ENCODE measurements around the gene RAB14.

RAB14 gene

DNA sequence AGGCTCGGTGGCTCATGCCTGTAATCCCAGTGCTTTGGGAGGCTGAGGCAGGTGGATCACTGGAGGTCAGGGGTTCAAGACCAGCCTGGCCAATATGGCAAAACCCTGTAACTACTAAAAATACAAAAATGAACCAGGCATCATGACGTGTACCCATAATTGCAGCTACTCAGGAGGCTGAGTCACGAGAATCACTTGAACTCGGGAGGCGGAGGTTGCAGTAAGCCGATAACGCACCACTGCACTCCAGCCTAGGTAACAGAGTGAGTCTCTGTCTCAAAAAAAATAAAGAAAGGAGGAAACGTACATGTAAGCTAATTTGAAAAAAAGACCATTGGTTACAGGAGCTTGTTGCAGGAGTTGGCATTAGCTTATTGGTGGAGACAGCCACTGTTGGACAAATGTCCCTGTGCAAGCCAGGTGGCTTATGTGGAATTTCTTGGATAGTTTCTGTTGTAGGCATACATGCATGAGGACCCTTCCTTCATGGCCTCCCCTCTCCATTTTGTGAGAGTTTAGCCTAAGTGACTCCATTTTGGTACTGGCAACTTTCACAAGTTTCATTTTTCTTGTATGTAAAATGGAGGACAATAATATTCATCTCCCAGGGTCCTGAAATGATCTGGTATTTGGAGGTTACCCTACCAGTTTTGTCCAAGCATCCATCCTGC, 16.8 kb upstream of the RAB14 start:
- DNase-seq = no peak

DNA sequence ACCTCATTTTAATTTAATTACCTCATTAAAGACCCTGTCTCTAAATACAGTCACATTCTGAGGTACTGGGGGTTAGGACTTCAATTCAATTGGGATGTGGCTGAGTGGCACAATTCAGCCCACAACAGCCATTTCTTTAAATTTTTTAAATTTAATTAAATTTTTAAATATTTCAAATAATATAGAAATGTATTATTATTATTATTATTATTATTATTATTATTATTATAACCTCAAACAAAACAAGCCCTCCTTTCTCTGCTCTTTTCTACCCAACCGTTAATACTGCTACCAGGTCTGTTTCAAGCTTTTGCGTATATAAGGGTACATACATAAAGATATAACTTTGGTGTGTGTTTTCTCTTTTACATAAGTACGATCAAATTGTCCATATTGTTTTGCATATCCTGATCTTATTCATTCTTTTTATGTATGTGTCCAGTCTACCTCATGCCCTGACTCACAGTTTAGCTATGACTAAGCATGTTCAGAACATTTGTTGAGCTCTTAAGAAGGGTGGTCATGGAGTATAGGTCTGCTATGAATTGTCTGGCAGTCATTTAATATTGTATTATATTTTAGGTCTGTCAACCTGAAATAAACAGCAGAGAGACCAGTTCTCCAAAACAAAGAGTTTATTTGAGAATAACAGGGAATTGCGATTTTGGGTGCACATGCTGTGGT, 16.1 kb upstream of the RAB14 start:
- no peak for DNase-seq

DNA sequence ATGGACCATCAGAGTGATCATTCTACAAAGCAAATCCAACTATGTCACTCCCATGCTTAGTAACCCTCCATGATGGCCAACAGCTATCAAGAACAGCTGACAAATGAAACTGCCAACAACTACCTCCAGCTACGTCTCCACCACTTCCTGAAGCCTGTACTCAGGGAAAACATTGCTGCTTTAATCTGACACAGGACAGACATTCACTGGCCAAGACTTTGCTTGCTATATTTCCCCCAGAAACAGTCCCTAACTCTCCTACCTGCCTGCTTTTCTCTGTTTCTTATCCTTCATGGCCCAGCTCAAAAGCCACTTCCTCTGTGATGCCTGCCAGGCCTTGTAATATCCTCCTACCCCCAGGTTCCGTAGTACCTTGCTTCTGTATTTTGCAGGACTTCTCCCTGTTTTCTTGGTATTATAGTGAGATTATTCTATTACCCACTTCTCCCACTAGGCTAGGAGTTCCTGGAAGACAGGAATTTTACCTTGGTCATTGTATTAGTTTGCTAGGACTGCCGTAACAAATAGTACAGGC, 14.7 kb upstream of the RAB14 start:
- no peak for DNase-seq

DNA sequence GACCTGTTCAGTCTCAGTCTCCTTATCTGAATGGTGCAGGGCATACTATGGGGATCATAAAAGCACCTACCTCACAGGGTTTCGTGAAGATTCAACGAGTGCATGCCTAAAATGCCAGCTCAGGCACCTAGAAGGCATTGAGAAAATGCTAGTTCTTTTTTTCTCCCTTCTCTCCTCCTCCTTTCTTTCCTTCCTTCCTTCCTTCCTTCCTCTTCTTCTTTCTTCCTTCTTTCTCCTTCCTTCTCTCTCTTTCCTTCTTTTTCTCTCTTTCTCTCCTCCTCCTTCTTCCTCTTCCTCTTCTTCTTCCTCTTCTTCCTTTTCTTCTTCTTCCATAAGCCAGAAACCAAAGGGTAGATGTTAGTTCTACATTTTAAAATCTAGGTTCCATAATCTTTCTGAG, 12.3 kb upstream of the RAB14 start:
- no peak for DNase-seq

DNA sequence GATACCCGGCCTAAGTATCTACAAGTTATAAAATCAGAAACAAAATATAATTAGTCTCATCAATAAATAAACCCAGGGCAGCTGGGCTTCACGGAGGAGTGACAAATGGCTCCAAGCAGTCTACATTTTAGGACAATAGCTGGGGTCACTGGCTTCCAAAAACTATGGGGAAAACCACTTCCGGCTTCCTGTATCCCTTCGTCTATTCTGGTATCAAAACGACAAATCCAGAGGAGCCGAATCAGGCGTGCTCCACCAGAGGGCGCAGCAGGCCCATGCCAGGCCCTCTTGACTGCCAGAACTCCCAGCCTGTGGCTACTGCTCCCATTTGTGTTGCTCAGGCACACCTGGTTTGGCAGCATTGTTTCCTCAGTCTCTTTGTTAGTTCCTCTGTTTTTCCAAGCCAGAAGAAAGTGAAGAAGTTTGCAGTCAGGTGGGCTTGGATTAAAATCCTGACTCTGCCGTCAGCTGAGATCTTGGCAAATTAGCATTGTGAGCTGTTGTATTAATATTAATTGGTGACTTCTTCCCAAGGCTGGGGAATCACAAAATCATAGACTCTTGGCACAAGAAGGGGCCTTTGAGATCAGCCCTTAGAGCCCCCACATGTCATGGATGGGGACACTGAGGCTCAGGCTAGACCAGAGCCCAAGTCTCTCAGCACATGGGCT, 11.6 kb upstream of the RAB14 start:
- DNase-seq = peak; percentile 72 to 73

DNA sequence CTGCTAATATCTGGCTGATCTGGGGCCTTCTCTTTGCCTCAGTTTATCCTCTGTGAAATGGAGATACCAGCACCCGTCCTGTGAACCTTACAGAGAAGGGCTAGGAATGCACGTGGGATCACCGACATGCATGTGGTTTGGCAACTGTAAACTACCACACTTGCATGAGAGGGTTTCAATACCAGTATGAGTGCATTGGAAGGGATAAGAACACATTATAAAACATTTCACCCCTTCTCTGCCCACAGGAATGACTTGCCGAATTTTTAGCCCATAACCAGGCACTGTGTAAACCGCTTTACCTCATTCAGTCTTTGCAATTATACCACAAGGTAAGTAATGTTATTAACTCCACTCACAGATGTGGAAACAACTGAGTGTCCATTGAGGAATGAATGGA, 8.9 kb upstream of the RAB14 start:
- no peak for DNase-seq

DNA sequence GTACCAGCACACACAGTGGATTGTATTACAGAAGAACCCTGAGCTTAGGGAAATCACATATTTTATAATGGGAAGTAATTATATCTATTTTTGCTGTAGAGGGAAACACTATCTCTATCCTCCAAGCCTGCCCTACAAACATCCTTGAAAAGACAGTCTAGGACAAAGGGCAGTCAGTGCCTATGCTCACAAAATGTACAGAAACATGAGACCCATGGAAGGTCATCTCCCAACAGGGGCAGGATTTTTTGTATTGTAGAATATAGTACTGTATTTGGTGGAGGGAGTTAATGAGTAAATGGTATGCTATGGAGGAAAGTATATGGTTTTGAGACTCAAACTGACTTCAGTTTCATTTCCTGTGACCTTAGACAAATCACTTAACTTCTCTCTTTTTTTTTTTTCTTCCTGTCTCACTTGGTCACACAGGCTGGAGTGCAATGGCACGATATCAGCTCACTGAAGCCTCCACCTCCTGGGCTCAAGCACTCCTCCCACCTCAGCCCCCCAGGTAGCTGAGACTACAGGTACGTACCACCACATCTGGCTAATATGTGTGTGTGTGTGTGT, 5.8 kb upstream of the RAB14 start:
- DNase-seq = no peak

DNA sequence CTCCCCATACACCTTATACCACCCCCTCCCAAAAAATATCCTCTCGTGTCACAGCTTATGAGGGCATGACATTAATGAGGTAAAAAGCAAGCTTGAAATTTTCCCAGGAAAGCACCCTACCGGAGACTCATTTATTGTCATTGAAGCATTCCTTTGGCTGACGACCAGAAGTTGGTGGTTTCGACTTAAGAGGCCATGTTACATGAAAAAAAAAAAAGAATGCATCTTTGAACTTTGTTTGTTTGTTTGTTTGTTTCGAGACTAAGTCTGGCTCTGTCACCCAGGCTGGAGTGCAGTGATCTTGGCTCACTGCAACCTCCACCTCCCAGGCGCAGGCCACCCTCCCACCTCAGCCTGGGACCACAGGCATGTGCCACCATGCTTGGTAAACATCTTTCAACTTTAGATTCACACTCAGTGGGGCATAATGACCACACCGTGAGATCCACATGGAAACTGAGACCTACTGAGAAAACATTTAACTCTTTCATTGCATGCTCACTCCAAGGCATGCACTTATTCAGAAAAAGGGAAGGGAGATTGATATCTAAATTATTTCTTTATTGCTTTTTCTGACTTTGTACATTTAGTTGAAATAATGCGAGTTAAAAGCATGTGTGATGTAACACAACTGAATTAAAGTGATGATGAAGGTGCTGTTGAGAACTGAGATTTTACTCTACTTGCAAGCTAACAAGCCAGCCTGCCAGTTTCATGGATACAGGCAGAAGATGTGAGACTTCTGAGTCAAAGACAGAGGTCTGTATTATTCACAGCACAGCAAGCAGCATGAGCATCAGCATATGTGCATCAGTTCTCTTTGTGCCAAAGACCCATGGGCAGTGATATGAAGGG, 5.1 kb upstream of the RAB14 start:
- DNase-seq = no peak

DNA sequence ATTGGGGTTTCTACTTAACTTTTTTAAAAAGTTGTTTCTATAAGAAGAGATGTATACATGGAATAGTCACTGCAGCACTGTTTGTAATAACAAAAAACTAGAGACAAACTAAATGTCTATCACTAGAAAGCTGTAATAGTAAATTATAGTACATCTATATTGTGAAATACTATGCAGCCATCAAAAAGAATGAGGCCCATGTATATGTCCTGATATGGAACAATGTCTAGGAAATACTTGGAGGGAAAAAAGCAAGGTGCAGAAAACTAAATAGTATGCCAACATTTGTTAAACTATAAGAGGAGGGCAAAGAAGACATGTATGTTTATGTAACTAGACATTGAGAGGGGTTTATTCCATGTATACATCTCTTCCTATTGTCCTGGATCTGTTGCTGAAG, 2.9 kb upstream of the RAB14 start:
- DNase-seq = no peak

DNA sequence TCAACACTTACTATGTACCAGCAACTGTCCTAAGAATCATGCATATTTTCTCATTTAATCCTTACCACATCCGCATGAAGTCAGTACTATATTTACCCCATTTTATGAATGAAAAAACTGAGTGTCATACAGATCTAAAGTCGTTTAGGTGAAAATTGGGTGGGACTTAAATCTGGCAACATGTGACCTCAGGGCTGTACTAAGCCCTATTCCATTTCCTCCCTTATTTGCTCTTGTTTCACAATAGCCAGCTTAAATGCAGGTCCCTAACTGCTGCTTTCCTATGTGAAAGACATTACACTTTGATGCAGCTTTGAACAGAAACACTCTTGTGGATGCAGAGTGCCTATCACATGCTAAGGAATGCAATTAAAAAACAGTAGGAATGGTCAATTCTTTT, 2.5 kb upstream of the RAB14 start:
- no peak for DNase-seq

DNA sequence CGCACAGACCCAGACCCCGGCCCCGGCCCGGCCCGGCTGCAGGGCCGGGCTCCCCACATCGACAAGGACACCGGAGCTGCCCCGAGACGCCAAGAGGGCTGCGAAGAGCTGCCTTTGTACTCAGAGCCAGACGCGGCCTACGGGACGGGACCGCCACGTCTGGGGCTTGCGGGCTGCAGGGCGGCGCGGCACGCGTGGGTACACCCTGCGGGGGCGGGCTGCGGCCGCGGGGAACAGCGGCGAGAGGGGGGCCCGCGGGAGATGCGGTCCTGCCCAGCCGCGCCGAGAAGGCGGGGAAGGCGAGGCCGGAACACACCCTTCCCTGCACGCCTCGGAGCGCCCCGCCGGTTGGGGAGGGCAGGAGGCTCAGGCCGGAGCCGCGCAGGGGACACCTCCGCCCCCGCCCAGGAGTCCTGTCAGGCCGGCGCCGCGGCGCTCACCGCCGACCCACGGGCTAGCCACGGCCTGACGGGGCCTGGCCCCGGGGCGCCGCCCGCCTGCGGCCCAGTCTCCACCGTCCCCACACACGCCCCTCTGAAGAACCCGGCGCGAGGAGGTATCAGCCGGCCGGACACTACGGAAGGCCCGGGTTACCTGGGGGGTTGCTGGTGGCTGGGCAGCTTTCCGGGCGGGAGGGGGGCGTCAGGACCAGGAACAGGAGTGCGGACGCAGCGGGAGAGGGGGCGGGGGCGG, 478 bp downstream of the RAB14 start:
- peak; percentile 21 to 24 for DNase-seq

DNA sequence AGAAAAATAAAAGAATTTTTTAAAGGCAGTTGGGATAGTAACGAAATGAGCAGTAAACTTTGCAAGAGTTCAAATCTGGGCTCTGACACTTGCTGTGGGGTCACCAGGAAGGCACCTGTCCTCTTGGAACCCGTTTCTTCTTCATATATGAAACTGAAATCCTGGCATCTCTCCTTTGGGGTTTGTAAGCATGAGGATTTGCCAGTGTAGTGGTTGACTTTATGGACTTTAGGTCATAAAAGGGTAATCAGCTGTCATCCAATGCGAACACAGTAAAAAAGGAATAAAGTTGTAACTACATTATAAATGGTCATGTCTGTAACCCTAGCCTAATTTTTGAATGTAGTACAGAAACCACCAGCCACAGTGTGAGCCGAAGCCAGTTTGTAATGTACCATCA, 1.3 kb downstream of the RAB14 start:
- no peak for DNase-seq

DNA sequence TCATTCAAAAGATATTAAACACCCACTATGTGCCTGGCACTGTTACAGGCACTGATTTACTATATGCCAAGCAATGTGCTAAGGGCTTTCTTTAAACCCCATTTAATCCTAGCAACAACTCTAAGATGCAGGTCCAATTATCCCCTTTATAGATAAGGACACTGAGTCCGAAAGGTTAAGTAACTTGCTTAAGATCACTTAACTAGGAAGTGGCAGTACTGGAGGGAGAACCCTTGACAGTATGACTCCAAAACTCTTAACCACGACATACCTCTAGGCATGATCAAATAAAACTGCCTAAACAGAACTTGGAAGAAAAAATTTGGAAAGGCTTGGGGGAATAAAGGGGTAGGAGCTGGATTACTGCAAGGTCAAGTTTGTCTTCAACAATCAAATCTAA, 1.7 kb downstream of the RAB14 start:
- no peak for DNase-seq

DNA sequence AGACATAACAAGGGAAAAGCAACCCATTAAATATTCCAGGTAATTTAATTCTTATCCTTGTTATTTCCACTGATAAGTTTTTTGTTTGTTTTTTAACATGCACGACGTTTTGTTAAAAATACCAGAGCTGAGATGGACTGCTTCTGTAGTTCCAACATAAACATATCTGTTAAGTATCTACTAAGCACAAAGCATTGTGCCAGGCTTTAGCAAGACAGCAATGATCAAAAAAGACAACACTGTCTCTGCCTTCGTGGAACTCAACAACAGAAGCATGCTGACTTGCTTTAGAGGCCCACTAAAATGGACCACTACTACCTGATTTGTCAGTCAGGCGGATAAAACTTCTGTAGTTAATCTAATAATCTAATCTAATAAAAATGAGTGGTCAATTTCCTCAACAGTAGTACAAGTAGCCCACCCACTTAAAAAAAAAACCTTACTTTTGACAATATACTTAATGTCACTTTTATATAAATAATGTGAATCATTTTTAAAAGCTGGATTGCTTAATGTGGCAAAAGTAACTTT, 3.1 kb downstream of the RAB14 start:
- DNase-seq = no peak

DNA sequence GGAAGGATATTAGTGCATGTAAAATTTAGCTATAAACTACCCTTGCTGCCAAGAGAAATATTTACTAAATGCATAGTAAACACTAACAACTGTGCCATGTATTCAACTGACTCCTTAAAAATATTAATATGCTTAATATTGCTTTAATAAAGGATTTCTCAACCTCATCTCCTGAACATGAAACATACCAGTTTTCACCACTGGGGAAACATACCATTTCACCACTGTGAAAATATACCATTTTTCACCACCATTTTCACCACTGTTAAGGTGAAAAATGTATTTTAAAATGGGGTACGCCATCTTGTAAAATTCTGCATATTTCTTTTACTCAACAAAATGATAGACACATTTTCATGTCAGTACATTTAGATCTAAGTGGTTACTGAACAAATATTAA, 4.5 kb downstream of the RAB14 start:
- DNase-seq = no peak

DNA sequence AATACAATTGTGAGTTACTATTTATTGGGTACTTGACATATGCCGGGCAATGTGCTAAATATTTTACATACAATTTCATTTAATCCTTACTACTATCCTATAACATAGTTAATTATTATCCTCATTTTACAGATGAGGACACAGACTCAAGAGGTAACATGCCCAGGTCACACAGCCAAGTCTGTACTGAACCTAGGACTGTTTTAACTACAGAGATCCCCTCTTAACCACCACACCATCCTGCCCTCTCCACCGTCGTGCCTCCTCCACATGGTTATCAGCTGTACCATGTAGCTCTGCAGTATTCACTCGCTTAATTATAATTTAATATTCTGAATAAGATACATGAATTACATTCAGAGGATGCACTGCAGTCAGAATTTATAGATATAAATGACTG, 5.3 kb downstream of the RAB14 start:
- DNase-seq = no peak

DNA sequence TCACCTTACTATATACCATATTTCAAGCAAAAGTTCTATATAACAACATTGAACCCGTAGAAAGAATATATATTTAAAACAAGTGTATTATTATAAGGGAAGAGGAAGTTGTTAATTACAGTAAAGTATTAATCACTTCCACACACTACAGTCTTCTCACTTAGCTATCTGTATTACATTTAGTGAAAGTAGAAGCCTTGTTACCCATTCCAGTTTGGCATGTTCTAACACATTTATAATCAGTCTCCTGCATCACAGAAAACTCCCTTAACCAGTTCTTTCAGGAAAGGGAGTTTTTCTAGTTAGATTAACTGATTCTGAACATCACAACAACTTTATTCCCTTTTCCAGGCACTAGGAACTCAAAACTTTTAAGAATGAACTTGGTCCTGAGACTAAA, 6.9 kb downstream of the RAB14 start:
- DNase-seq = no peak

DNA sequence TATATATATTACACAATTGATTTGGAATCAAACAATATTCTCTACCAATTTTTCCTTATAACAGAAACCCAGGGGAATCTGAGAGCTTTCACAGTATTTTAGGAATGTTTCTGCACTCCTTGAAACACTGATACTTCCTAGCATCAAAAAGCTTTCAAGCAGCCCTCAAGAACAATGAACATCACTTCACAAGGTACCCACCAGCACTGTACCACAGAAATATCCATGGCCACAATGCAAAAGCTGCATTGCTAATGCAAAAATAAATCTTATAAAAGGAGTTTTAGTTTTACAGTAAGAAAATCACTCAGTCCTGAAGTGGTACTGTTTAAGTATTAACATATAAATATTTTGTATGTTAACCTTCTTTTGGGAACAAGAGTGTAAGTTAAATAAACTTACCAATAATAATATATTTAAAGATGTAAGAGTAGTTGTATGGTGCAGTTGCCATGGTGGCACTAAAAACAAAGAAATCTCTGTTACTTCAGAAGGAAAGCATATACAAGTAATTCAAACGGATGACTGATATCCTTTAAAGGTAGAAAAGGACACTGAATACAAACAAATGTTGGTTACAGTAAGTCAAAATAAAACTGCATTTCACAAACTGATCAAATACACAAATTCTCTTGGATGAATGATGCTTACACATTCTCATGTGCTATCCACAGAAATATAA, 8.6 kb downstream of the RAB14 start:
- DNase-seq = no peak

DNA sequence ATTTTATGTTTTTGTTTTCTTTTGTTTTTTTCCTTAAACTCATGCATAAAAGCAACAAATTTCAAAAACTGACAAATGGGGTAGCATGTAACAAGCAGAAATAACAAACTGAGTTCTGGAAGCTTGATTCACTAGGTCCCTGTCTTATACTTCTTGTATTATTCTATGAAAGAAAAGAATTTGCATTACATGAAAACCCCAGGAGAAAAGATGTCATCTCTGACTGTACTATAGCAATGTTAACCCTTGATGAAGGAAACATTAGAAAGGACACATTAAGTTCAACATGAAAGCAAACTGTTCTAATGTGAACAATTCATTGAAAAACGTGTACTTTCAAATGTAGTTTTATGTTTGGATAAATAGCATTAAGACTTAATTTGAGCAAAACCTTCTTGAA, 9.2 kb downstream of the RAB14 start:
- DNase-seq = no peak

DNA sequence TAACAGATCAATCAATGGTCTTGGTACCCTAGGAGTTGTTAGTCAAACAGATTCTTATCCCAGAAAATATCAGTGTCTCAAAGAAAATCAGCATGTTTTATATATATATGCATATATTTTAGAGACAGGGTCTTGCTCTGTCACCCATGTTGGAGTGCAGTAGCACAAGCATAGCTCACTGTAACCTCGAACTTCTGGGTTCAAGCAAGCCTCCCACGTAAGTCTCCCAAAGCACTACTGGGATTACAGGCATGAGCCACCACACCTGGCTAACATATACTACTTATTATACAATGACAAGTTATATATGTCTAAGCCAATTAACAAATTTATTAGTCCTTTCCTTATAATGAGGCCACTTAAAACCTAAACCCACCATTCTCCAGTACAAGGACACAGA, 10.4 kb downstream of the RAB14 start:
- no peak for DNase-seq

DNA sequence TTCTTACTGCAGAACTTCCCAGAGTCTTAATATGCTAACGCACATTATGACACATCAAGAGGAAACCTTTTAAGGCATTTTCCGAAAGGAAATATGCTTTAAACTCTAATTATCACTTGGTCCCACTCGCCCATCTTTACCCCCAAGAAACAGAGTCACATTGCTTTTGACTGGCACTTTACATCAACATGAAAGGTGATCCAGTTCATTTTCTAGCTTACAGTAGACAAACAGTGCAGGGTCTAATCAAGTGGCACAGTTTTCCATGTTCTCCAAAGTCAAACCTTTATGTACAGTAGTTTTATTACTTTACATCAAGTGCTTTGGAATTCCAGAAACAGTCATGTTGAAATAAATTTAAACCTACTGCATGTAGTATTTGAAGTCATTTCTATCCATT, 12.0 kb downstream of the RAB14 start:
- DNase-seq = no peak
